Inferior parietal cortex (tissue), 1 donor: ENCODE measurements around the gene ACAD11.
A peak's percentile ranks its signal among the peaks of the same experiment; 100 is the strongest.

Source experiments
- DNase-seq: peaks from one replicate; pipeline ENCODE4 v3.0.0-alpha.2; 2016; ENCODE audit errors: extremely low spot score

Gene ACAD11

GRCh38 chr3:132659365-132660051 is at the start of gene ACAD11:
Gene ACAD11, minus strand, starts transcription at chr3:132659809. Its CDS starts 58 bp downstream, at chr3:132659751.
- DNase-seq: peak; percentile 64

- DNase-seq: no peak
Measured at GRCh38 chr3:132703733-132704132, 44.1 kb upstream of the ACAD11 start.

- DNase-seq: no peak
Measured at GRCh38 chr3:132695422-132695821, 35.8 kb upstream of the ACAD11 start.

- no peak for DNase-seq
Measured at GRCh38 chr3:132694991-132695390, 35.4 kb upstream of the ACAD11 start.

- DNase-seq: no peak
Measured at GRCh38 chr3:132690040-132690439, 30.4 kb upstream of the ACAD11 start.

- no peak for DNase-seq
Measured at GRCh38 chr3:132682201-132682600, 22.6 kb upstream of the ACAD11 start.

- no peak for DNase-seq
Measured at GRCh38 chr3:132681421-132681820, 21.8 kb upstream of the ACAD11 start.

- no peak for DNase-seq
Measured at GRCh38 chr3:132679911-132680310, 20.3 kb upstream of the ACAD11 start.

GRCh38 chr3:132675408-132675807 is 15.8 kb upstream of the ACAD11 start:
- no peak for DNase-seq

GRCh38 chr3:132669256-132669777 is 9.7 kb upstream of the ACAD11 start:
- no peak for DNase-seq

- no peak for DNase-seq
Measured at GRCh38 chr3:132665230-132665745, 5.7 kb upstream of the ACAD11 start.

GRCh38 chr3:132662212-132662611 is 2.6 kb upstream of the ACAD11 start:
- no peak for DNase-seq

GRCh38 chr3:132661101-132661500 is 1.5 kb upstream of the ACAD11 start:
- DNase-seq: no peak

- no peak for DNase-seq
Measured at GRCh38 chr3:132660811-132661070, 1.1 kb upstream of the ACAD11 start.

GRCh38 chr3:132660052-132660810 is 622 bp upstream of the ACAD11 start, which contains the start of gene UBA5:
Gene UBA5, plus strand, starts transcription at chr3:132660329. Its CDS starts 209 bp downstream, at chr3:132660538.
- peak; percentile 76 for DNase-seq

GRCh38 chr3:132659000-132659364 is 627 bp downstream of the ACAD11 start:
- no peak for DNase-seq

- DNase-seq: no peak
Measured at GRCh38 chr3:132657869-132658747, 1.5 kb downstream of the ACAD11 start.

- DNase-seq: no peak
Measured at GRCh38 chr3:132655471-132655870, 4.1 kb downstream of the ACAD11 start.

- DNase-seq: no peak
Measured at GRCh38 chr3:132654721-132655120, 4.9 kb downstream of the ACAD11 start.

GRCh38 chr3:132654190-132654589 is 5.4 kb downstream of the ACAD11 start:
- no peak for DNase-seq

GRCh38 chr3:132652640-132653270 is 6.9 kb downstream of the ACAD11 start:
- DNase-seq: no peak

- no peak for DNase-seq
Measured at GRCh38 chr3:132650153-132650552, 9.5 kb downstream of the ACAD11 start.
